Esophagus (tissue), 2 donors: Measurements from ENCODE around the gene ELMO1. TPM values are rescaled to one million over a fixed set of nuclear protein-coding genes. Genes with fewer than 3 reads are reported as not detected.

Experiments used
- H3K27ac ChIP-seq, 2 donors: one replicate each; pipeline ENCODE4 v1.5.1; 2013; ENCODE audit warnings: low read depth in 2 of 2, mild to moderate bottlenecking in 2 of 2, inconsistent platforms in 1 of 2, low read length in 1 of 2, moderate library complexity in 1 of 2
- H3K27me3 ChIP-seq, 2 donors: one replicate each; pipeline ENCODE4 v1.6.1; 2013; ENCODE audit warnings: low read length in 2 of 2, control low read depth in 1 of 2, mild to moderate bottlenecking in 1 of 2; ENCODE audit not compliant: insufficient read depth in 2 of 2, control insufficient read depth in 1 of 2
- H3K36me3 ChIP-seq, 2 donors: one replicate each; pipeline ENCODE4 v1.6.1; 2013; ENCODE audit warnings: low read length in 1 of 2; ENCODE audit not compliant: control insufficient read depth in 2 of 2, insufficient read depth in 2 of 2
- H3K4me1 ChIP-seq, 2 donors: one replicate each; pipeline ENCODE4 v1.6.1; 2013; ENCODE audit warnings: low read length in 1 of 2; ENCODE audit not compliant: control insufficient read depth in 2 of 2, insufficient read depth in 2 of 2
- H3K4me3 ChIP-seq, 2 donors: one replicate each; pipeline ENCODE4 v1.5.1; 2013; ENCODE audit warnings: low read length in 2 of 2, mild to moderate bottlenecking in 2 of 2, low read depth in 1 of 2, moderate library complexity in 1 of 2
- H3K9me3 ChIP-seq, 2 donors: one replicate each; pipeline ENCODE4 v1.6.1; 2013; ENCODE audit warnings: mild to moderate bottlenecking in 2 of 2, low read depth in 1 of 2, low read length in 1 of 2, moderate library complexity in 1 of 2; ENCODE audit not compliant: control insufficient read depth in 2 of 2, insufficient read depth in 1 of 2
- WGBS, 2 donors: extraction: QIAGEN DNeasy Blood & Tissue Kit; methylation state at CpG; one replicate each; pipeline ENCODE4 v1.1.7; 2013; 5-methylcytosine and 5-hydroxymethylcytosine counted together
- polyA plus RNA-seq, 2 donors: library from polyadenylated mRNA; stranded (reverse); fragments of 200-250 nt; gene quantifications; one replicate each; pipeline ENCODE4 v1.2.3, GENCODE V29; 2013
- donor health status: healthy with polysubstance abuse.
- donor health status: Bipolar disorder and iron deficiency.

ELMO1 gene
- polyA plus RNA-seq, 2 donors, result 1.5 to 2.9 TPM

DNA sequence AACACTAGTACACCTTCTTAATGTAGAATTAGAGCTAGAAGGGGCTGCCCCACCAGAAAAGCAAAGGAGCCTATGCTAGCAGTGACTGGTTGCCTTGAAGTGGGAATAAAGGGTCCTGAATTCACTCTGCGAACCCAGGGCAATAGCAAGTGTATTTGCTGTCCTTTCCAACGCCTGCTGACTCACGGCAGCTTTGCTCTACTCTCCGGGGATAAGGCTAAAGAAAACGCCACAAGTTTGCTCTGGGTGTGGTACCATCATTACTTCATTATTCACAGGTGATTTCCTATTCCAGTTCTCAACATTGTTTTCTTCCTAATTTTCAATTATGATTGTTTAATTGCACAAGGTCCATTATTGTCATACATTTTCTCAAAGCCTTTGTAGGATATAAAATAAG is 503.8 kb downstream of the ELMO1 start:
- Histone ChIP-seq H3K4me1 (peaks cover 4 to 7% of the 10 kb centered on the region in 2 donors), H3K27me3 (no peaks in the 10 kb centered on the region), H3K27ac (no peak overlapping the region), H3K4me3 (no peak overlapping the region), H3K9me3 (peaks cover 2% of the 10 kb centered on the region in 2 donors), H3K36me3 (no peaks in the 10 kb centered on the region)
- 57 to 68% methylated on average over 5 of the region's 5 CpGs for WGBS, 2 donors

GRCh38 chr7:36943591-36944435 is 504.9 kb downstream of the ELMO1 start:
- H3K4me3 ChIP-seq, result no peak overlapping the region
- 76% methylated on average over 8 of the region's 8 CpGs for WGBS, 2 donors
- no peaks in the 10 kb centered on the region for H3K36me3 ChIP-seq
- no peak overlapping the region for H3K27ac ChIP-seq
- peaks cover 0 to 5% of the 10 kb centered on the region in 2 donors for H3K4me1 ChIP-seq
- no peaks in the 10 kb centered on the region for H3K27me3 ChIP-seq
- H3K9me3 ChIP-seq, result peaks cover 4% of the 10 kb centered on the region in 2 donors

DNA sequence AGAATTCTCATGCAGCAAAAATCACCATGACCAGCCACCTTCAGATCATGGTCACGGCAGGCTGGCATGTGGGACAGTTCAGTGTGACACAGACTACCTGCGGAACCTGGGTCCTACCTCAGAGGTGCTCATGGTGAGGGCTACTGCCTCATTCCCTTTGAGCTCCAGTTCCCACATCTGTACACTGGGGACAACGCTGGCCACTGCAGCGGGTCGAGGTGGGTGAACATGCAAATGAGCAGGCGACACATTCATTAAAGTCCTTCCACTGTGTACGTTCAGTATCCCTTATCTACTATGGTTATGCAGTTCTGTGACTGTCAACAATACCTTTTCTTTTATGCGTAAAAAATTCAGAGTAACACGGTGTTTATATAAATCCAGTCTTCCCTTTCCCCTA is 505.7 kb downstream of the ELMO1 start:
- H3K9me3 ChIP-seq, result peaks cover 4 to 6% of the 10 kb centered on the region in 2 donors
- H3K4me3 ChIP-seq, result no peak overlapping the region
- WGBS, 2 donors, result 88 to 90% methylated on average over 9 of the region's 9 CpGs
- H3K36me3 ChIP-seq, result no peaks in the 10 kb centered on the region
- no peak overlapping the region for H3K27ac ChIP-seq
- peaks cover 0 to 5% of the 10 kb centered on the region in 2 donors for H3K4me1 ChIP-seq
- no peaks in the 10 kb centered on the region for H3K27me3 ChIP-seq

DNA sequence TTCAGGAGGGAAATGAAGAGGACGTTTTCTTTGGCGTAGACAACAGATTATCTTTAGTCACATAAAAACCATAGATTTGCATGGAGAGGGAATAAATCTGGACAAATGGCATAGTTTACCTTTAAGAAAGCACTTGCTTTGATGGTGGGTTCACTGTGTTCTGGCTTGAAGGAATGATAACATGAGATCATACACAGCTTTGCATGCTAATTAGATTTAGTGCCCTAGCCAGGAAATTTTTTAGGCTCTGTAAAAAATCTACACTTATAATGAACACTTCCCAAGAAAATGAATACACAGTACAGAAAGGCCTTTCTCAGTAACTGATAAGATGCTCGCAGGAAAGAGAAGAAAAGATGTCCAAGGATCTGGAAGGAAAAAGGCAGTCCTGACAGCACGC is 506.1 kb downstream of the ELMO1 start:
- Histone ChIP-seq H3K4me1 (peaks cover 0 to 5% of the 10 kb centered on the region in 2 donors), H3K4me3 (no peak overlapping the region), H3K9me3 (peaks cover 3 to 10% of the 10 kb centered on the region in 2 donors), H3K27me3 (no peaks in the 10 kb centered on the region), H3K27ac (no peak overlapping the region), H3K36me3 (no peaks in the 10 kb centered on the region)
- 80 to 89% methylated on average over 4 of the region's 4 CpGs for WGBS, 2 donors

DNA sequence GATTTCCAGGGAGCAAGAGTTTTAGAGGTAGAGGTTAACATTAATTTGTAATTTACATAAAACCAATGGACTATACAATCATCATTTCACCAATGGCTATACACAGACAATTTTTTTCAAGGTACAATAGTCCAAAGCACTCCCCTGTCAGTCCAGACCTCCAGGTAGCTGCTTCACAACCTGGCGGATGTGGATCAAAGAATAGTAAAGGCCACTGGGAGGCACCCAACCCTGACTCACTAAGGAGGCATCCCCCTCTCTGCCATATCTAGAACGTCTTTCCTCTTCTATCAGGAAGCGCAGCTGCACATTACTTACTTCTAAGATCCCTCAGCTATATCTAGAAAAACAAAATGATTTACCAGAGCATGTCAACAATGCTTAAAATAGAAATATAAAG is 506.6 kb downstream of the ELMO1 start:
- H3K36me3 ChIP-seq, result no peaks in the 10 kb centered on the region
- peaks cover 5 to 13% of the 10 kb centered on the region in 2 donors for H3K9me3 ChIP-seq
- H3K4me1 ChIP-seq, result peaks cover 0 to 5% of the 10 kb centered on the region in 2 donors
- H3K27me3 ChIP-seq, result no peaks in the 10 kb centered on the region
- no peak overlapping the region for H3K4me3 ChIP-seq
- H3K27ac ChIP-seq, result no peak overlapping the region
- 88 to 92% methylated on average over 3 of the region's 3 CpGs for WGBS, 2 donors

DNA sequence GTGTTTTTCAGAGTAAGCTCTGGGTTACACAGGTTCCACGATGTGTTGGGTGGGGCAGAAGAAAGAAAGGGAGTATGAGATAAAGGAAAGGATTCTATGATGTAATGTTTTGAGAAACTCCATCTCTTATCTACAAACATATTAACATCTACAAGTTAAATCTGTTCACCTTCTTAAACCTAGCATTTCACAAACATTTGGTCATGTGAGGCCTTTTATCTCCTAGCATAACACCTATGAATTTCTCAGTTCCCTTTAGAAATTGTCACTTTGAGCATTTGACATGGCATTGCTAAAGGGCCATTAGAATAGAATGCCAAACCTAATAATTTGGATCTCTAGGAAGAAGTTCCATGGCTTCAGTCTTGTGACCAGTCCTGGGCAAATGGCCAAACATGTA is 507.3 kb downstream of the ELMO1 start:
- WGBS, 2 donors, result 43 to 61% methylated on average over 1 of the region's 1 CpG
- peaks cover 0 to 5% of the 10 kb centered on the region in 2 donors for H3K4me1 ChIP-seq
- no peak overlapping the region for H3K4me3 ChIP-seq
- H3K27ac ChIP-seq, result no peak overlapping the region
- H3K36me3 ChIP-seq, result no peaks in the 10 kb centered on the region
- no peaks in the 10 kb centered on the region for H3K27me3 ChIP-seq
- peaks cover 6 to 14% of the 10 kb centered on the region in 2 donors for H3K9me3 ChIP-seq

- peaks cover 12 to 18% of the 10 kb centered on the region in 2 donors for H3K9me3 ChIP-seq
- no peaks in the 10 kb centered on the region for H3K36me3 ChIP-seq
- H3K27ac ChIP-seq, result no peak overlapping the region
- H3K4me1 ChIP-seq, result peaks cover 0 to 4% of the 10 kb centered on the region in 2 donors
- no peak overlapping the region for H3K4me3 ChIP-seq
- 79 to 89% methylated on average over 4 of the region's 4 CpGs for WGBS, 2 donors
- H3K27me3 ChIP-seq, result no peaks in the 10 kb centered on the region
Measured at GRCh38 chr7:36939816-36940215, 508.8 kb downstream of the ELMO1 start.

DNA sequence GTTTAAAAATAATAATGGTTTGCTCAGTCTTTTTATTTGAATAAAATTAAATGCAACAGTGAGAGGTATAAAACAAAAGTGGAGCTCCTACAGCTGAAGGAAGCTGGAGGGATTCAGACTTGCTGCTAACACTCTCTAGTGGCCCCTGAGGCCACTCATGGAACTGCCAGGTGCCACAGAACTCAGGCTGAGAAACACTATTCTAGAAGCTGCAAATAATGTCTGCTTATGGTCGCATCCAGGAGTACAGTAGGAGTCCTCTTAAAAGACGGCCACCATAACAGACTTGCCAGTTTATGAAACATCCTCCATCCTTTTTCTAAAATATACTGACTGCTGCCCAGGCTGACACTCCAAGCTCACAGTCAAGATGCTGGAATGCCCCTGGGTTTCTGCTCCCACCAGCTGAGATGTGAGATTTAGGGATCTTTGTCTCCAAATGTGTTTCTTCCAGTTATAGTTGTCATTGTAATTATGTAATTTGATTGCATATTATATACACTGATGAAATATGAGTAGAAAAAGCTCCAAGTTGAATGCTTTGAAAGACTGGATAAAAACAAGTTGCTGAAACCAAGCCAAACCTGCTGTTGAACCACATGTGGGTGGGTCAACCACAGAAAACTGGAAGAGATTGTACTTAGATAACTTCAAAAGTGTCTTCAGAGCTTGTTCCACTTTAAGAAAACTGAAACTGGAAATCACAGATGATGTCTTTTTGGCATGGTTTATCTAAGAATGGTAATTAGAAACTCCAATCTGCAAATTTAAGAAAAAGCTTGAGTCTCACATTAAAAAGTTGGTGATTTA is 510.7 kb downstream of the ELMO1 start:
- no peaks in the 10 kb centered on the region for H3K36me3 ChIP-seq
- no peaks in the 10 kb centered on the region for H3K27me3 ChIP-seq
- WGBS, 2 donors, result 86 to 93% methylated on average over 2 of the region's 2 CpGs
- H3K27ac ChIP-seq, result no peak overlapping the region
- no peak overlapping the region for H3K4me3 ChIP-seq
- H3K9me3 ChIP-seq, result peaks cover 12 to 18% of the 10 kb centered on the region in 2 donors
- no peaks in the 10 kb centered on the region for H3K4me1 ChIP-seq

DNA sequence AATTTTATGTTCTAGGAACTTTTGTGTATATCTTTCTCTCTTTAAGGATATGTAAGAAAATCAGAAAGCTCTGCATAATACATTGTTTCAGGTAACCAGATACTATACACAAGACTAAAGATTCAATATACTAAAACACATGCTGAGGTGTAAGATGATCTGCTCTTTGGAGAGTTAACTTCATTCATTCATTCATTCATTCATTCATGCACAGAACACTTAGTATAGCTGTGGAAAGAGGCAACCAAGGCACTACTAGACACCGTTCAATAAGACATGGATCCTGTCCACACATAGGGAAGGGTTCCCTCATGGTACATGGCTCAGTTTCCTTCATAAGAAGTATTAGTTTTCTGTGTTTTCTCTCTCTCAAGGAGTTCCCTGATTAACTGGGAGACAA is 516.8 kb downstream of the ELMO1 start:
- Histone ChIP-seq H3K36me3 (no peaks in the 10 kb centered on the region), H3K4me3 (no peak overlapping the region), H3K27ac (no peak overlapping the region), H3K4me1 (no peaks in the 10 kb centered on the region), H3K9me3 (peaks cover 6 to 8% of the 10 kb centered on the region in 2 donors), H3K27me3 (no peaks in the 10 kb centered on the region)
- 97 to 100% methylated on average over 1 of the region's 1 CpG for WGBS, 2 donors
